ENCODE measurements around the gene PAF1.

PAF1 gene

GRCh38 chr19:39424934-39425333 lies 34.0 kb upstream of the PAF1 start:
- Mint-ChIP-seq H3K4me1 (no peaks in the 10 kb centered on the region), H3K9me3 (no peaks in the 10 kb centered on the region), H3K27me3 (no peaks in the 10 kb centered on the region), H3K27ac (no peak overlapping the region), H3K4me3 (no peak overlapping the region), H3K36me3 (ENCODE audit: low read depth) (peaks cover 2% of the 10 kb centered on the region)
- DNase-seq: no peak
- no peak for ATAC-seq

GRCh38 chr19:39423258-39424086 lies 32.6 kb upstream of the PAF1 start:
- Mint-ChIP-seq H3K4me3 (no peak overlapping the region), H3K36me3 (ENCODE audit: low read depth) (peaks cover 5% of the 10 kb centered on the region), H3K27me3 (no peaks in the 10 kb centered on the region), H3K9me3 (no peaks in the 10 kb centered on the region), H3K4me1 (no peaks in the 10 kb centered on the region), H3K27ac (no peak overlapping the region)
- ATAC-seq (no peak), DNase-seq (no peak)

DNA sequence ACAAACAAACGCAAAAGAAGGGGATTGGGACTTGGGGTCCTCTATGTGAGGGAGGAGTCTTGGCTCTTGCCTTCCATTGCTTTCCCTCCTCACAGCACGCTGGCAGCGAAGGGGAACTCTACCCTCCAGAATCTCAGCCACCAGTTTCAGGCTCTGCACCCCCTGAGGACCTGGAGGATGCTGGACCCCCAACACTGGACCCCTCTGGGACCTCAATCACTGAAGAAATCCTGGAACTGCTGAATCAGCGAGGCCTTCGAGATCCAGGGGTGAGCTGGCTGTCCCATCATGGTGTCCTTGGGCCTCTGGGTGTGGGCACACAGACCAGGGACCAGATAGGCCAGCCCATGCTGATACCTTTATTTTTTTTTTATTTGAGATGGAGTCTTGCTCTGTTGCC lies 31.1 kb upstream of the PAF1 start:
- peaks cover 5% of the 10 kb centered on the region for H3K36me3 Mint-ChIP-seq (ENCODE audit: low read depth)
- H3K4me3 Mint-ChIP-seq: no peak overlapping the region
- DNase-seq: no peak
- no peak overlapping the region for H3K27ac Mint-ChIP-seq
- H3K27me3 Mint-ChIP-seq: no peaks in the 10 kb centered on the region
- no peaks in the 10 kb centered on the region for H3K9me3 Mint-ChIP-seq
- no peak for ATAC-seq
- no peaks in the 10 kb centered on the region for H3K4me1 Mint-ChIP-seq

DNA sequence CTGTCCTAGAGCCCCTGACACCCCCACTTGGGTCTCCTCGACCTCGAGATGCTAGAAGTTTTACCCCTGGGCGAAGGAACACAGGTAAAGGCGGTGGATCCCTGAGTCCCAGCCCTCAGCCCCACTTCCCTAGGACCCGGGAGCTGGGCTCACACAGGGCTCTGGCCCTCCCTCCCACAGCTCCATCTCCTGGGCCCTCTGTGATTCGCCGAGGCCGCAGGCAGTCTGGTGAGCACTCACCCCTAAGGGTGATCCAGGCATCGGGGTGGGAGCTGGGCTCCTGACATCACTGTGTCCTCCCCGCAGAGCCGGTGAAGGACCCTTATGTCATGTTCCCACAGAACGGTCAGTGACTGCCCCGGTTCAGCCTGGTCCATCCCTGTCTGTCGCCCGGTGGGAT lies 29.9 kb upstream of the PAF1 start:
- ATAC-seq (no peak), DNase-seq (no peak)
- no peaks in the 10 kb centered on the region for H3K4me1 Mint-ChIP-seq
- H3K4me3 Mint-ChIP-seq: no peak overlapping the region
- no peaks in the 10 kb centered on the region for H3K27me3 Mint-ChIP-seq
- no peaks in the 10 kb centered on the region for H3K9me3 Mint-ChIP-seq
- H3K27ac Mint-ChIP-seq: no peak overlapping the region
- H3K36me3 Mint-ChIP-seq (ENCODE audit: low read depth): peaks cover 5% of the 10 kb centered on the region

GRCh38 chr19:39419003-39419402 lies 28.1 kb upstream of the PAF1 start:
- Mint-ChIP-seq H3K36me3 (ENCODE audit: low read depth) (peaks cover 5% of the 10 kb centered on the region), H3K4me3 (no peak overlapping the region), H3K27ac (no peak overlapping the region), H3K9me3 (no peaks in the 10 kb centered on the region), H3K4me1 (peaks cover 7% of the 10 kb centered on the region), H3K27me3 (no peaks in the 10 kb centered on the region)
- no peak for DNase-seq
- ATAC-seq: no peak

DNA sequence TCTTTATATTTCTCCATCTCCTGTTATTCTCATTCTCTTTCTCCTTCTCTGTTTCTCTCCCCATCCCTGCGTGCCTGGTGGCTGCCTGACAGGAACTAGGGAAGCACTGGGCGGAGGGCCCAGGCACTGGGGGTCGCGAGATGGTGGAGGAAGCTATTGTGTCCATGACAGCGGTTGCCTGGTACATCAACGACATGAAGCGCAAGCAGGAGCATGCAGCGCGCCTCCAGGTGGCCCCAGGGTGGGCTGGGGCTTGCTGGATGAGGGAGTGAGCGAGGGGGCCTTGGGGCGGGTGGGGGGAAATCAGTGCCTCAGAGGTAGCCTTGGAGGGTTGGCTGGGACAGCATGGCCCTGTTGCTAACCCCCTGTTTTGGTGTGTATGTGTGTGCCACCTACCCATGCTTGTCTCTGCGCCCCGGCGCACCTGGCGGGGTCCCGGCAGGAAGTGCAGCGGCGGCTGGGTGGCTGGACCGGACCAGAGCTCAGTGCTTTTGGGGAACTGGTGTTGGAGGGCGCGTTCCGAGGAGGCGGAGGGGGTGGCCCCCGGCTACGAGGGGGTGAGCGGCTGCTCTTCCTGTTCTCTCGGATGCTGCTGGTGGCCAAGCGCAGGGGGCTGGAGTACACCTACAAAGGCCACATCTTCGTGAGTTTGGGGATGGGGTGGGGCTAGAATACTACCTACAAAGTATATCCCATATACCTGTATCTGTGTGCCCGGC lies 26.7 kb upstream of the PAF1 start:
- H3K4me1 Mint-ChIP-seq: peaks cover 12% of the 10 kb centered on the region
- peaks cover 3% of the 10 kb centered on the region for H3K36me3 Mint-ChIP-seq (ENCODE audit: low read depth)
- DNase-seq (no peak), ATAC-seq (no peak)
- no peak overlapping the region for H3K4me3 Mint-ChIP-seq
- H3K27ac Mint-ChIP-seq: no peak overlapping the region
- H3K9me3 Mint-ChIP-seq: no peaks in the 10 kb centered on the region
- no peaks in the 10 kb centered on the region for H3K27me3 Mint-ChIP-seq

GRCh38 chr19:39416152-39417120 lies 25.5 kb upstream of the PAF1 start:
- H3K9me3 Mint-ChIP-seq: no peaks in the 10 kb centered on the region
- H3K27ac Mint-ChIP-seq: no peak overlapping the region
- ATAC-seq: no peak
- H3K4me1 Mint-ChIP-seq: peaks cover 20% of the 10 kb centered on the region
- H3K36me3 Mint-ChIP-seq (ENCODE audit: low read depth): peaks cover 5% of the 10 kb centered on the region
- peaks cover 2% of the 10 kb centered on the region for H3K27me3 Mint-ChIP-seq
- no peak for DNase-seq
- no peak overlapping the region for H3K4me3 Mint-ChIP-seq

GRCh38 chr19:39415111-39416046 lies 24.5 kb upstream of the PAF1 start:
- peaks cover 5% of the 10 kb centered on the region for H3K36me3 Mint-ChIP-seq (ENCODE audit: low read depth)
- no peak overlapping the region for H3K27ac Mint-ChIP-seq
- DNase-seq (no peak), ATAC-seq (no peak)
- no peak overlapping the region for H3K4me3 Mint-ChIP-seq
- no peaks in the 10 kb centered on the region for H3K9me3 Mint-ChIP-seq
- H3K4me1 Mint-ChIP-seq: peaks cover 31% of the 10 kb centered on the region
- peaks cover 2% of the 10 kb centered on the region for H3K27me3 Mint-ChIP-seq

- ATAC-seq (no peak), DNase-seq (no peak)
- no peaks in the 10 kb centered on the region for H3K9me3 Mint-ChIP-seq
- peak overlapping the region; percentile 78 for H3K27ac Mint-ChIP-seq
- H3K4me1 Mint-ChIP-seq: peaks cover 36% of the 10 kb centered on the region
- peak overlapping the region; percentile 86 for H3K4me3 Mint-ChIP-seq
- H3K36me3 Mint-ChIP-seq (ENCODE audit: low read depth): peaks cover 4% of the 10 kb centered on the region
- H3K27me3 Mint-ChIP-seq: peaks cover 2% of the 10 kb centered on the region
Measured at GRCh38 chr19:39413911-39414608, 23.2 kb upstream of the PAF1 start.

GRCh38 chr19:39413272-39413910 lies 22.5 kb upstream of the PAF1 start:
- H3K4me3 Mint-ChIP-seq: peak overlapping the region; percentile 86
- peaks cover 2% of the 10 kb centered on the region for H3K27me3 Mint-ChIP-seq
- DNase-seq: no peak
- peaks cover 41% of the 10 kb centered on the region for H3K4me1 Mint-ChIP-seq
- H3K27ac Mint-ChIP-seq: peak overlapping the region; percentile 78
- ATAC-seq: no peak
- H3K36me3 Mint-ChIP-seq (ENCODE audit: low read depth): peaks cover 8% of the 10 kb centered on the region
- no peaks in the 10 kb centered on the region for H3K9me3 Mint-ChIP-seq

- peaks cover 42% of the 10 kb centered on the region for H3K4me1 Mint-ChIP-seq
- DNase-seq: no peak
- peaks cover 2% of the 10 kb centered on the region for H3K27me3 Mint-ChIP-seq
- H3K36me3 Mint-ChIP-seq (ENCODE audit: low read depth): peaks cover 12% of the 10 kb centered on the region
- H3K27ac Mint-ChIP-seq: peak overlapping the region; percentile 31
- no peaks in the 10 kb centered on the region for H3K9me3 Mint-ChIP-seq
- ATAC-seq: no peak
- H3K4me3 Mint-ChIP-seq: peak overlapping the region; percentile 86
Measured at GRCh38 chr19:39412867-39413271, 22.0 kb upstream of the PAF1 start.

- H3K4me3 Mint-ChIP-seq: peak within 1 kb of the TSS; percentile 86
- peak within 1 kb of the TSS; percentile 95 for H3K27ac Mint-ChIP-seq
- DNase-seq (peak; percentile 97), ATAC-seq (peak; percentile 72)
- no peaks in the 10 kb centered on the region for H3K9me3 Mint-ChIP-seq
- H3K36me3 Mint-ChIP-seq (ENCODE audit: low read depth): peaks cover 14% of the 10 kb centered on the region
- peaks cover 44% of the 10 kb centered on the region for H3K4me1 Mint-ChIP-seq
- peaks cover 2% of the 10 kb centered on the region for H3K27me3 Mint-ChIP-seq
Measured at GRCh38 chr19:39412100-39412866, 21.4 kb upstream of the PAF1 start, which contains the start of gene PLEKHG2. Gene PLEKHG2, plus strand, starts transcription at chr19:39412669. Its CDS starts 1,418 bp downstream, at chr19:39414087.

Data from activated naive CD8-positive, alpha-beta T cell treated with anti-CD3 and anti-CD28 coated beads, Interleukin-2, amount 50 U/mL, for 24 hours (primary cell).